ENCODE measurements around the gene RBM19.

RBM19 gene

DNA sequence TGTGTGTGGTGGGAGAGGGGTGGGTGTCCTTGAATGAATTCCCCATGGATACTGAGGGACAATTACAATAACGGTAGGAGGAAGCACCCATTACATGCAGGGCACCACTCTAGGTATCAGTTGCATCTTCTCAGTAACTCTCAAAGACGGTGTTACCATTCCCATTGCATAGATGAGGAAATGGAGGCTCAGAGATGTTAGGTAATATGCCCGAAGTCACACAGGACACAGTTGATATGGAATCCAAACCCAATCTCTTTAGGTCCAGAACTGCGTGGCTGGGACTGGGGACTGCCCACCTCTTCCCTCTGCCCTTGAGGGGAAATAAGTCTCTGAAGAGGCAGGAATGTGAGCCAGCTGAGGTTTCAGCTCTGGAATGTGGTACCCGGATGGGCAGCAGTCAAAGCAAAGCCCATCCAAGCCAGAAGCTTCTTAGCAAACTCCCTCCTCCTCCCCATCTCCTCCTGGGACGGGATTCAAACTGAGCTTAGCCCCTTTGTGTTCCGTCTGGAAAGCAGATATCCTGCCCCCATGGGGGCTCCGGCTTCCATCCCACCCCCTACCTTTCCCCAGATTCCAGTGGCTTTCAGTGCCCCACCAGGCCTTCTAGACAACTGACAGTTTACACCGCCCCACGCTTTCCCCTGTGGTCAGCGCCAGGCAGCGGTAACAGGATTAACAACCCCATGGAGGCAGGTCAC lies 187.5 kb downstream of the RBM19 start:
- no peak overlapping the region for H3K4me3 ChIP-seq (ENCODE audit: low read length)
- TF ChIP-seq, protein P1, sequence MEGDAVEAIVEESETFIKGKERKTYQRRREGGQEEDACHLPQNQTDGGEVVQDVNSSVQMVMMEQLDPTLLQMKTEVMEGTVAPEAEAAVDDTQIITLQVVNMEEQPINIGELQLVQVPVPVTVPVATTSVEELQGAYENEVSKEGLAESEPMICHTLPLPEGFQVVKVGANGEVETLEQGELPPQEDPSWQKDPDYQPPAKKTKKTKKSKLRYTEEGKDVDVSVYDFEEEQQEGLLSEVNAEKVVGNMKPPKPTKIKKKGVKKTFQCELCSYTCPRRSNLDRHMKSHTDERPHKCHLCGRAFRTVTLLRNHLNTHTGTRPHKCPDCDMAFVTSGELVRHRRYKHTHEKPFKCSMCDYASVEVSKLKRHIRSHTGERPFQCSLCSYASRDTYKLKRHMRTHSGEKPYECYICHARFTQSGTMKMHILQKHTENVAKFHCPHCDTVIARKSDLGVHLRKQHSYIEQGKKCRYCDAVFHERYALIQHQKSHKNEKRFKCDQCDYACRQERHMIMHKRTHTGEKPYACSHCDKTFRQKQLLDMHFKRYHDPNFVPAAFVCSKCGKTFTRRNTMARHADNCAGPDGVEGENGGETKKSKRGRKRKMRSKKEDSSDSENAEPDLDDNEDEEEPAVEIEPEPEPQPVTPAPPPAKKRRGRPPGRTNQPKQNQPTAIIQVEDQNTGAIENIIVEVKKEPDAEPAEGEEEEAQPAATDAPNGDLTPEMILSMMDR (conservative IDR thresholded peaks at IDR 0.05; ENCODE audit: low read length) = no peak
- no peak for DNase-seq (ENCODE audit: low read depth)

DNA sequence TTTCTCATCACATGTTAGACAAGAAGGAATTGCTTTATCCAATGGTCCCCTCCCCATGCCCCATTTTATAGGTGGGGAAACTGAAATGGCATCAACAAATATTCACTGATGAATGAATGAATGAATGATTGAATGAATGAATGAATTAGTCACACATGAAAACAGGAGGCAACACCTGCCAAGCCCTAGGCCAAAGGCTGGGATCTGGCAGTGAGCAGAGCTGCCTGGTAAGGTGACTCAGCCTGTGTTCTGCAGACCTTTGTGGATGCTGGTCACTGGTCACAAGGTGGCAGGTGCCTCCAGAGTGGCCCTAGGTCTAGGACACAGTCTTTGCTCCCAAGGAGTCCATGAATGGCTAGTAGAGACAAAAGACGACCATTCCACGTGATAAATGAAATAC lies 188.4 kb downstream of the RBM19 start:
- H3K4me3 ChIP-seq (ENCODE audit: low read length) = no peak overlapping the region
- TF ChIP-seq, protein P1 (conservative IDR thresholded peaks at IDR 0.05; ENCODE audit: low read length) = no peak
- no peak for DNase-seq (ENCODE audit: low read depth)

DNA sequence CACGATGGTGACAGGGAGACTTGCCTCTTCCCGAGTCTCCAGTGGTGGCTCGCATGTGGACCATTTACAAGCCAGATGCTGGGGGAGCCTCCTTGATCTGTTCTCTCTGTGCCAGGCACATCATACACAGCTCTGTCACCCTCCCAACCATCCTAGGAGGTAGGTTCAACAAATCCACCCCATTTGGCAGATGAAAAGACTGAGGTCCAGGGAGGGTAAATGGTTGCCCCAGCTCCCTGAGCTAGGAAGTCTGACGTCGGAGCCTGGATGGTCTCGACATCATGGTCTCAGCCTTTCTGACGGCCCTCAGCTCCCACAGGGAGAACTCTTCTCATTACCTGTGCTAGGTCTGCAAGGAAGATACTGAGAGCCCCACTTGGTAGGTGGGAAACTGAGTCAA lies 189.6 kb downstream of the RBM19 start:
- TF ChIP-seq, protein P1 (conservative IDR thresholded peaks at IDR 0.05; ENCODE audit: low read length) = no peak
- no peak overlapping the region for H3K4me3 ChIP-seq (ENCODE audit: low read length)
- DNase-seq (ENCODE audit: low read depth) = no peak

DNA sequence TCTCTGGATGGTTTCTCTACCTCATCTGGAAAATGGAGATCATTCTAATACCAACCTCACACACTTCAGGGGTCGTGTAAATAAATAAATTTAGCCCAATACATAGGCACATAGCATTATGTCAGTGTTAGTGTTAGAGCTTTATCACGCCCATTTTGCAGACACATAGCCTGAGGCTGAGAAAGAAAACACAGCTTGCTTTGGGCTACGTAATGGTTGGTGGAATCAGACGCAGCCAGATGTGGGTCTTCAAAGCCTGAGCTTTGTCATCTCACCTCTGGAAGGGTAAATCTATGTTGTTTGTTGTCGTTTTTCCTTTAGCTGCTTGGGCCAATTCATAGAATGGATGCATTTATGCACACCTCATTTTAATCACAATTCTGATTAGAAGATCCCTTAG lies 191.6 kb downstream of the RBM19 start:
- DNase-seq (ENCODE audit: low read depth) = no peak
- TF ChIP-seq, protein P1 (conservative IDR thresholded peaks at IDR 0.05; ENCODE audit: low read length) = no peak
- no peak overlapping the region for H3K4me3 ChIP-seq (ENCODE audit: low read length)

DNA sequence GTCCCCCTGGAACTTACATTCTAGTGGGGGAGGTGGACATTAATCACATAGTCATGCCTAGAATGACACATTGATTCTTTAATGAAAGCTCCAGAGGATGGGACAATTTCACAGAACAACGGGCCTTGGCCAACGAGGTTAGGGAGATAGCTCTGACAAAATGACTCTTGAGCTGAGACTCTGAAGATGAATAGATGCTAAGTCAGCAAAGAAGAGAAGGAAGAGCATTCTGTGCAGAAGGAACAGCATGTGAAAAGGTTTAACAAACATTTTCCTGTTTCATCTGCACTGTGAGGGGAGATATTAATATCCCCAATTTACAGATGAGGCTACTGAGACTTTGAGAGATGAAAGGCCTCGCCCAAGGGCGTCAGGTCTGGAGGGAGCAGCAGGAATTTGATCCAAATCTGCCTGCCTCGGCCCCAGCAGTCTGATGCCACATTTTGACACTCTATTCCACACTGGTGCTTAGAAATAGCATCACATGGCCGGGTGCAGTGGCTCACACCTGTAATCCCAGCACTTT lies 193.6 kb downstream of the RBM19 start:
- H3K4me3 ChIP-seq (ENCODE audit: low read length) = no peak overlapping the region
- DNase-seq (ENCODE audit: low read depth) = no peak
- TF ChIP-seq, protein P1 (conservative IDR thresholded peaks at IDR 0.05; ENCODE audit: low read length) = no peak

DNA sequence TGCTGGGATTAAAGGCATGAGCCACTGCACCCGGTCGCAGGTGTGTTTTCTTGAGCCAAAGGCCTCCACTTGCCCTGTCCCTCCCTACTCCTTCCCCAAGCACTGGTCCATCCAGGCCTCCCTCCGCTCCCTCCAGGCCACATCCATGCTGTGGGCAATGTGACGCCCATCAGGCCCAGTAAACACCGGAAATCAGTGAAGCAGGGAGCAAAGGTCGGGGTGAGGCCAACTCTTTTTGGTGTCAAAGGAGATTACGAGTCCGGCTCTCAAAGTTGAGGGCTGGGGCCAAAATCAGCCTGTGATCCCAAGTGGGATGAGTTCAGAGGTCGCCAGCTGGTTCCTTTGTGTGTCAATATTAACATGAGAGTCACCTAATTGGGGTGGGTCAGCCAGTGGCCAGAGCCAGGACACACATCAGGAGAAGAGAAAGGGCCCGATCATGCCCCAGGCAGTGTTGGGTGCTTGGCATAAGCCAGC lies 195.7 kb downstream of the RBM19 start:
- no peak for DNase-seq (ENCODE audit: low read depth)
- TF ChIP-seq, protein P1 (conservative IDR thresholded peaks at IDR 0.05; ENCODE audit: low read length) = no peak

DNA sequence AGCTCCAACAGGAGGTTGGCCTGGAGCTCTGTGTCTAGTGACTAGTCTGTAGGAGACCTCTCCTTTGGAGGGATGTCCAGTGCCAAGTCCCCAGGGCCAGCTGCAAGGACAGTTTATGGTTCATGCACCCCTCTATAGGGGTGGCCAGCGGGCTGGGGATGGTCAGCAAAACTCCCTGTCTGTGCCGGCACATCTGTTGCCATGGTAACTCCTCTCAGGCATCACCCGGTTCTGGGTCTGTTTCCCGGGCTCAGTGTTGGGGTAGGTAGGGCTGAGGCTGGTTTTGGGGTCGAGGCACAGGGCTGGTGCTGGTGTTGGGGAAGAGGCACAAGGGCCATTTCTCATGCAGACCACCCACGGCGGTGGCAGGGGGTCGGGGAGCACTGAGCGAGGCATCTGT lies 196.8 kb downstream of the RBM19 start:
- no peak for DNase-seq (ENCODE audit: low read depth)
- no peak overlapping the region for H3K4me3 ChIP-seq (ENCODE audit: low read length)
- TF ChIP-seq, protein P1 (conservative IDR thresholded peaks at IDR 0.05; ENCODE audit: low read length) = no peak

More for the DNA sequence above, 195.7 kb downstream of the RBM19 start:
- H3K4me3 ChIP-seq (ENCODE audit: low read length) = no peak overlapping the region

Data from AG10803 (cell line).